GM23248 (cell line): Measurements from ENCODE around the gene PEG3.

Experiments
- EZH2 ChIP-seq: fragments of 200-600 bp; sonication (generic); IDR thresholded peaks from 2 replicates; pipeline ENCODE4 v1.6.1; 2018; ENCODE audit warnings: antibody characterized with exemption, mild to moderate bottlenecking; ENCODE audit not compliant: insufficient read depth, poor library complexity, severe bottlenecking
- EZH2phosphoT487 ChIP-seq: fragments of 200-600 bp; sonication (generic); IDR thresholded peaks from 2 replicates; pipeline ENCODE4 v1.6.1; 2018; ENCODE audit warnings: antibody characterized with exemption, moderate library complexity, mild to moderate bottlenecking, low read depth; ENCODE audit not compliant: insufficient read depth

DNA sequence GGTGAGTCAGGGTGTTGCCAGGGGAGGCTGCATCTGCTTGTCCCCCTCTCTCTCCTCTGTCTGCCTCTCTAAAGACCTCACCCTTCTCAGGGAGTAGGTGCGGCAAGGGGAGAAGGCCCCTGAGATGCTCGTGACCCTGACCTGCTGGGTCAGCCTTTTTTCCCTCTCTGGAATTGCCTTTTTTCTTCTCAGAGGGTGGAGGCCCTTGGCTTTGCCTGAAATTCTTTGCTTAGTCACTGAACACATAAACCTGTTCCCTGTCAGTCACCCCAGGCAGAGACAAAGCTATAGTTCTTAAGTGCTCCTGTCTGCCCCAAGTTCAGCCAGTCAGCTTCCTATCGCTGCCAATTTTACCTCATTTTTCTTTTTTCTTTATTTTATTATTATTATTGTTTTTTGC lies 35.2 kb upstream of the PEG3 start:
- no peak for TF ChIP-seq EZH2
- TF ChIP-seq EZH2phosphoT487 = no peak
